Tibial nerve (tissue), 4 donors: Measurements from ENCODE around the gene ANKH. TPM values are rescaled to one million over a fixed set of nuclear protein-coding genes. Genes with fewer than 3 reads are reported as not detected.
A peak's percentile ranks its signal among the peaks of the same experiment; 100 is the strongest.

Experiments
- DNase-seq, 2 donors: peaks; one replicate each; pipeline ENCODE4 v3.0.0-alpha.2; 2019; ENCODE audit warnings: low spot score in 2 of 2
- H3K27ac ChIP-seq, 4 donors: fragments of 200-600 bp; sonication (generic) in 3 of 4; one replicate each; pipeline ENCODE4 v1.5.1; 2017 to 2019; ENCODE audit warnings: mild to moderate bottlenecking in 1 of 4
- H3K27me3 ChIP-seq, 2 donors: fragments of 200-600 bp; sonication (generic) in 1 of 2; one replicate each; pipeline versions ENCODE4 v1.5.1 to v1.6.0; 2017 to 2019
- H3K36me3 ChIP-seq, 3 donors: fragments of 200-600 bp; sonication (generic); one replicate each; pipeline ENCODE4 v1.5.1; 2018 to 2019
- H3K4me1 ChIP-seq, 4 donors: fragments of 200-600 bp; sonication (generic) in 3 of 4; one replicate each; pipeline ENCODE4 v1.5.1; 2017 to 2019
- H3K4me3 ChIP-seq, 4 donors: fragments of 200-600 bp; sonication (generic) in 3 of 4; one replicate each; pipeline ENCODE4 v1.5.1; 2017 to 2019; ENCODE audit warnings: mild to moderate bottlenecking in 1 of 4, moderate library complexity in 1 of 4
- H3K9me3 ChIP-seq, 4 donors: fragments of 200-600 bp; sonication (generic) in 3 of 4; one replicate each; pipeline ENCODE4 v1.5.1; 2017 to 2019
- CTCF ChIP-seq, 5 experiments: fragments of 200-600 bp in 3 of 5; fragments of 450-650 bp in 2 of 5; sonication (generic) in 3 of 5; IDR thresholded peaks; one replicate each; pipeline ENCODE4 v1.5.1; 2016 to 2019; ENCODE audit warnings: antibody characterized with exemption in 5 of 5, mild to moderate bottlenecking in 3 of 5, moderate library complexity in 2 of 5
- EP300 ChIP-seq, 2 donors: sonication (generic); formaldehyde crosslinking; IDR thresholded peaks; one replicate each; pipeline ENCODE4 v1.6.1; 2017; ENCODE audit warnings: antibody characterized with exemption in 2 of 2, mild to moderate bottlenecking in 1 of 2
- POLR2A ChIP-seq, 2 donors: fragments of 450-650 bp; IDR thresholded peaks; one replicate each; pipeline ENCODE4 v1.6.1; 2017; ENCODE audit warnings: antibody characterized with exemption in 2 of 2, mild to moderate bottlenecking in 2 of 2, moderate library complexity in 2 of 2
- WGBS, 2 donors: methylation state at CpG; one replicate each; pipeline ENCODE4 v1.1.5; 2018; 5-methylcytosine and 5-hydroxymethylcytosine counted together
- total RNA-seq, 4 donors: library from RNA; depleted of rRNA; stranded (reverse); fragments of >200 nt; gene quantifications; one replicate each; pipeline ENCODE4 v1.1.0, GENCODE V29; 2016

The ANKH gene
- total RNA-seq, 4 donors from 2014 or later = 45.7 to 77.9 (median 46.6) TPM

GRCh38 chr5:14752497-14753071 is 119.0 kb downstream of the ANKH start:
- Histone ChIP-seq H3K27me3 (no peaks in the 10 kb centered on the region), H3K27ac (no peak overlapping the region), H3K9me3 (no peaks in the 10 kb centered on the region), H3K4me3 (no peak overlapping the region), H3K4me1 (peaks cover 0 to 3% (median 0%) of the 10 kb centered on the region in 4 donors), H3K36me3 (peaks cover 0 to 69% (median 0%) of the 10 kb centered on the region in 3 donors)
- DNase-seq = no peak
- WGBS, 2 donors = 62 to 68% methylated on average over 6 of the region's 6 CpGs
- TF ChIP-seq EP300 (IDR thresholded peaks at IDR 0.05) = no peak

- H3K4me1 ChIP-seq = peaks cover 0 to 3% (median 0%) of the 10 kb centered on the region in 4 donors
- H3K9me3 ChIP-seq = no peaks in the 10 kb centered on the region
- no peak overlapping the region for H3K27ac ChIP-seq
- H3K36me3 ChIP-seq = peaks cover 0 to 80% (median 0%) of the 10 kb centered on the region in 3 donors
- TF ChIP-seq CTCF (IDR thresholded peaks at IDR 0.05) (no peak), POLR2A (IDR thresholded peaks at IDR 0.05) (no peak), EP300 (IDR thresholded peaks at IDR 0.05) (no peak)
- DNase-seq = no peak
- no peak overlapping the region for H3K4me3 ChIP-seq
- H3K27me3 ChIP-seq = no peaks in the 10 kb centered on the region
- WGBS, 2 donors = 94% methylated on average over 5 of the region's 5 CpGs
These were observed 120.9 kb downstream of the ANKH start for GRCh38 chr5:14750712-14751111.

GRCh38 chr5:14749579-14750101 is 121.9 kb downstream of the ANKH start:
- H3K4me1 ChIP-seq = peaks cover 0 to 10% (median 0%) of the 10 kb centered on the region in 4 donors
- WGBS, 2 donors = 68 to 74% methylated on average over 4 of the region's 4 CpGs
- H3K4me3 ChIP-seq = no peak overlapping the region
- no peak for DNase-seq
- no peaks in the 10 kb centered on the region for H3K9me3 ChIP-seq
- no peak overlapping the region for H3K27ac ChIP-seq
- no peaks in the 10 kb centered on the region for H3K27me3 ChIP-seq
- peaks cover 0 to 80% (median 0%) of the 10 kb centered on the region in 3 donors for H3K36me3 ChIP-seq
- TF ChIP-seq EP300 (IDR thresholded peaks at IDR 0.05) (no peak), CTCF (IDR thresholded peaks at IDR 0.05) (no peak), POLR2A (IDR thresholded peaks at IDR 0.05) (no peak)

- H3K27ac ChIP-seq = no peak overlapping the region
These were observed 123.2 kb downstream of the ANKH start for GRCh38 chr5:14748180-14748900.

GRCh38 chr5:14745753-14746152 is 125.8 kb downstream of the ANKH start:
- WGBS, 2 donors = 92 to 96% methylated on average over 14 of the region's 14 CpGs
- Histone ChIP-seq H3K4me3 (no peak overlapping the region), H3K36me3 (peaks cover 0 to 82% (median 0%) of the 10 kb centered on the region in 3 donors), H3K27me3 (no peaks in the 10 kb centered on the region), H3K4me1 (peaks cover 0 to 25% (median 2%) of the 10 kb centered on the region in 4 donors), H3K27ac (no peak overlapping the region), H3K9me3 (no peaks in the 10 kb centered on the region)
- TF ChIP-seq POLR2A (IDR thresholded peaks at IDR 0.05) = no peak
- no peak for TF ChIP-seq CTCF (IDR thresholded peaks at IDR 0.05)
- TF ChIP-seq EP300 (IDR thresholded peaks at IDR 0.05) = no peak
- no peak for DNase-seq

More at GRCh38 chr5:14748180-14748900, 123.2 kb downstream of the ANKH start:
- Histone ChIP-seq H3K4me3 (no peak overlapping the region), H3K4me1 (peaks cover 0 to 22% (median 2%) of the 10 kb centered on the region in 4 donors), H3K27me3 (no peaks in the 10 kb centered on the region), H3K9me3 (no peaks in the 10 kb centered on the region), H3K36me3 (peaks cover 0 to 80% (median 0%) of the 10 kb centered on the region in 3 donors)
- DNase-seq = no peak
- TF ChIP-seq CTCF (IDR thresholded peaks at IDR 0.05) (no peak), POLR2A (IDR thresholded peaks at IDR 0.05) (no peak), EP300 (IDR thresholded peaks at IDR 0.05) (peak in 1 of 2 donors; percentile 17)
- WGBS, 2 donors = 84% methylated on average over 12 of the region's 12 CpGs
